Spleen (tissue), 11 donors: ENCODE data around the gene TBX4. TPM values are rescaled to one million over a fixed set of nuclear protein-coding genes. Genes with fewer than 3 reads are reported as not detected.

Source experiments
- DNase-seq: peaks from one replicate; pipeline ENCODE4 v3.0.0-alpha.2; 2020
- H3K27ac ChIP-seq, 8 donors: fragments of 200-600 bp; sonication (generic) in 7 of 8; 1 replicate in 4 of 8; 2 replicates in 4 of 8; pipeline versions ENCODE4 v1.5.0 to v1.8.0; 2016 to 2021; ENCODE audit warnings: inconsistent platforms in 4 of 8, mild to moderate bottlenecking in 4 of 8, moderate library complexity in 1 of 8
- H3K27me3 ChIP-seq, 7 donors: fragments of 200-600 bp; sonication (generic) in 6 of 7; replicated peaks in 1 of 7; 1 replicate in 4 of 7; 2 replicates in 3 of 7; pipeline versions ENCODE4 v1.5.0 to v1.8.0; 2016 to 2021; ENCODE audit warnings: inconsistent platforms in 3 of 7, mild to moderate bottlenecking in 1 of 7
- H3K36me3 ChIP-seq, 6 donors: fragments of 200-600 bp; sonication (generic) in 5 of 6; 1 replicate in 4 of 6; 2 replicates in 2 of 6; pipeline versions ENCODE4 v1.5.0 to v1.8.0; 2016 to 2021; ENCODE audit warnings: inconsistent platforms in 2 of 6
- H3K4me1 ChIP-seq, 6 donors: fragments of 200-600 bp; sonication (generic) in 5 of 6; 1 replicate in 3 of 6; 2 replicates in 3 of 6; pipeline versions ENCODE4 v1.5.0 to v1.8.0; 2016 to 2021; ENCODE audit warnings: inconsistent platforms in 3 of 6
- H3K4me3 ChIP-seq, 8 donors: fragments of 200-600 bp; sonication (generic) in 7 of 8; 1 replicate in 4 of 8; 2 replicates in 4 of 8; pipeline versions ENCODE4 v1.5.0 to v1.8.0; 2016 to 2021; ENCODE audit warnings: inconsistent platforms in 4 of 8, mild to moderate bottlenecking in 4 of 8, moderate library complexity in 2 of 8
- H3K9me3 ChIP-seq, 8 donors: fragments of 200-600 bp; sonication (generic) in 7 of 8; 1 replicate in 4 of 8; 2 replicates in 4 of 8; pipeline versions ENCODE4 v1.5.0 to v1.8.0; 2016 to 2021; ENCODE audit warnings: inconsistent platforms in 4 of 8
- POLR2A ChIP-seq, 3 donors: fragments of 450-650 bp; IDR thresholded peaks; one replicate each; pipeline ENCODE4 v1.5.1; 2017; ENCODE audit warnings: antibody characterized with exemption in 3 of 3, mild to moderate bottlenecking in 1 of 3
- POLR2AphosphoS5 ChIP-seq, 3 donors: sonication (generic); formaldehyde crosslinking; IDR thresholded peaks; one replicate each; pipeline ENCODE4 v1.5.1; 2017; ENCODE audit warnings: antibody characterized with exemption in 3 of 3
- WGBS, 5 donors: extraction: QIAGEN DNeasy Blood & Tissue Kit in 3 of 5; methylation state at CpG; one replicate each; pipeline versions ENCODE4 v1.1.5 to v1.1.7; 2013 to 2018; 5-methylcytosine and 5-hydroxymethylcytosine counted together
- intact Hi-C: fragments of 100-400 bp; cut with DNase I; formaldehyde crosslinking; loops from one replicate; pipeline ENCODE4 v1.15.0; 2023; ENCODE audit warnings: low total_unique reads
- polyA plus RNA-seq, 3 donors: library from polyadenylated mRNA; stranded (reverse); fragments of 200-250 nt; gene quantifications; one replicate each; pipeline ENCODE4 v1.2.1, GENCODE V29; 2013
- total RNA-seq, 7 donors: library from RNA; depleted of rRNA in 3 of 7; stranded (reverse); fragments of >200 nt in 3 of 7; fragmentation: NEBNext Ultra II Directional in 4 of 7; extraction: Animal tissue kit (Norgen Biotek cat#: 25700) in 4 of 7; gene quantifications; one replicate each; pipeline versions ENCODE4 v1.1.0 to v1.2.1, GENCODE V29; 2016 to 2021
- TF ChIP-seq, protein P1 (sequence below), 11 experiments: fragments of 200-600 bp in 7 of 11; fragments of 450-650 bp in 4 of 11; sonication (generic) in 4 of 11; IDR thresholded peaks in 8 of 11; conservative IDR thresholded peaks in 3 of 11; 1 replicate in 7 of 11; 2 replicates in 4 of 11; pipeline versions ENCODE4 v1.4.0 to v1.8.0; 2016 to 2021; ENCODE audit warnings: antibody characterized with exemption in 11 of 11, inconsistent platforms in 4 of 11, mild to moderate bottlenecking in 1 of 11
- donor health status: healthy with polysubstance abuse.
- donor health status: DM: no; HTN: no; CAD: no; lungs with moderate emphysema.
- donor health status: DM: no; HTN: no; CAD: no.
- donor health status: Bipolar disorder and iron deficiency.
- donor health status: healthy.
- donor health status: DM: no; HTN: no; CAD: no.
- donor health status: DM: yes; HTN: yes; CAD: no.

The TBX4 gene
- total and polyA plus RNA-seq, 10 donors: not detected

DNA sequence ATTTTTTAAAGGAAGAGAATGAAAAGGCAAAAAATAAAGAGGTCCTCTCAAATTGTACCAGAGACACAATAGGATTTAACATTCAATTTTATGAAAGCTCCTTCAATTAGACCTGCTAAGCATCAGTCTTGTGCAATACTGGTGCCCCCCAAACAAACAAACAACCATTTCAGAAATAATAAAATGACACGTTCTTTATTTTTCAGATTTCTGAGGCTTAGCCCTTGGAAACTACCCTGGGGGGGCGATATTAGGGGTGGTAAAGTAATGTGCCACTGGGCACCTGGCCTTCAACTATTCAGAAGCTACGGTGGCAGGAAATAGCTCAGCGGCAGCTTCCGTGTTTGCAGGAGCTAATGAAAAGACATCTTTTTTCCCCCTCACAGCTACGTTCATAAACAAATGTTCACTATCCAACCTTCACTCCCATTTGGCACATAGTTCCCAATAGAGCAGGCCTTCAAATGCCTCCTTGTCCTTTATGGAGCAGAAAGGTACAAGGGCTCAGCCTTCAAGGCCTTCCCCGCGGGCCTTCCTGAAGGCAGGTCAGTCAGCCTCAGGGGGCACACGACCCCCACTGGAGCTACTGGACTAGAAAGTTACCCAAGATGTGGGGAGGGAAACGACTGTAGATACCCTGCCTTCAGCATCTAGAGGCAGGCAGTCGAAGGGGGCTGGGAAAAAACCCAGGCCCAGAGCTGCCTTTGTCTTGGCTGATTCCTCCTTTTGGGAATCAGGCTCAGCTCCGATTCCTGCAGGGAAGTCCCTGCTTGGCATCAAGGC, 44.1 kb downstream of the TBX4 start:
- no peak for DNase-seq
- no peaks in the 10 kb centered on the region for H3K4me1 ChIP-seq
- no peaks in the 10 kb centered on the region for H3K36me3 ChIP-seq
- H3K9me3 ChIP-seq: peaks cover 0 to 4% (median 0%) of the 10 kb centered on the region in 8 donors
- no peak overlapping the region for H3K4me3 ChIP-seq
- 67 to 86% (median 77%) methylated on average over 12 of the region's 12 CpGs for WGBS, 5 donors
- intact Hi-C loops: no loop called here
- peaks cover 0 to 64% (median 0%) of the 10 kb centered on the region in 7 donors for H3K27me3 ChIP-seq
- no peak overlapping the region for H3K27ac ChIP-seq
- TF ChIP-seq POLR2AphosphoS5 (IDR thresholded peaks at IDR 0.05) (no peak), POLR2A (IDR thresholded peaks at IDR 0.05) (no peak)
- TF ChIP-seq, protein P1, sequence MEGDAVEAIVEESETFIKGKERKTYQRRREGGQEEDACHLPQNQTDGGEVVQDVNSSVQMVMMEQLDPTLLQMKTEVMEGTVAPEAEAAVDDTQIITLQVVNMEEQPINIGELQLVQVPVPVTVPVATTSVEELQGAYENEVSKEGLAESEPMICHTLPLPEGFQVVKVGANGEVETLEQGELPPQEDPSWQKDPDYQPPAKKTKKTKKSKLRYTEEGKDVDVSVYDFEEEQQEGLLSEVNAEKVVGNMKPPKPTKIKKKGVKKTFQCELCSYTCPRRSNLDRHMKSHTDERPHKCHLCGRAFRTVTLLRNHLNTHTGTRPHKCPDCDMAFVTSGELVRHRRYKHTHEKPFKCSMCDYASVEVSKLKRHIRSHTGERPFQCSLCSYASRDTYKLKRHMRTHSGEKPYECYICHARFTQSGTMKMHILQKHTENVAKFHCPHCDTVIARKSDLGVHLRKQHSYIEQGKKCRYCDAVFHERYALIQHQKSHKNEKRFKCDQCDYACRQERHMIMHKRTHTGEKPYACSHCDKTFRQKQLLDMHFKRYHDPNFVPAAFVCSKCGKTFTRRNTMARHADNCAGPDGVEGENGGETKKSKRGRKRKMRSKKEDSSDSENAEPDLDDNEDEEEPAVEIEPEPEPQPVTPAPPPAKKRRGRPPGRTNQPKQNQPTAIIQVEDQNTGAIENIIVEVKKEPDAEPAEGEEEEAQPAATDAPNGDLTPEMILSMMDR (IDR thresholded peaks at IDR 0.05 in 8 of 11, conservative IDR thresholded peaks at IDR 0.05 in 3 of 11): no peak

DNA sequence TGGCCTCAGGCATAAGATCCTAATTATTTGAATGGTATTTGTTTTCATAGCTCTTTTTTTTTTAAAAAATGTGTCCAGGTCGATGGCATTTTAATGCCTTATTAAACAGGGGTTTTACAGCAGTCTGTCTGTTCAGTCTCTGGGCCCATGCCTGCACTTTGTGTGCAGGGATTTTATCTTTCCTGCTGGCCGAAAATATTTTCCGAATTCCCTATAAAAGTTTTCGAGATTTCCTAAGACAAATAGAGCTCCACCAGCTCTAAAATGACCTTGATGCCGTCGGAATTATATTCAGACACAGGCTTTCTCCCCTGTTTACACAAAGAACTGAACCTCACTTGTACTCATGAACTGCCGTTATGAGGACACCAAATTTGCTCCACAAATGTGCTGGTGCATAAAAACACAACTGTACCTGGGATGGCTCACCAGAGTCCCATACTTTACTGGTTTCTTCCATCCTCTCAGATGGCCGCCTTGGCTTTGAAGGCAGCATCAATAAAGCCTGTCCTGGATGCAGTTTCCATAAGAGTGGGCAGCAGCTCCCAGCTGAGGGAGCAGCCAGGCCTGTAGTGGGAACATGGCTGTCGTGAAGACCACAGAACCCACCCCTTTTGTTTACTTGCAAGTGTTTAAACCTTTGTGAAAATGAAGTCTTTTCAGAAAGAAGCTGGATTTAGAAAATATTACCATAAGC, 44.9 kb downstream of the TBX4 start:
- H3K36me3 ChIP-seq: no peaks in the 10 kb centered on the region
- 82 to 90% (median 87%) methylated on average over 9 of the region's 9 CpGs for WGBS, 5 donors
- H3K9me3 ChIP-seq: peaks cover 0 to 4% (median 0%) of the 10 kb centered on the region in 8 donors
- H3K4me3 ChIP-seq: no peak overlapping the region
- DNase-seq: no peak
- H3K4me1 ChIP-seq: no peaks in the 10 kb centered on the region
- TF ChIP-seq, protein P1 (IDR thresholded peaks at IDR 0.05 in 8 of 11, conservative IDR thresholded peaks at IDR 0.05 in 3 of 11): no peak
- TF ChIP-seq POLR2A (IDR thresholded peaks at IDR 0.05) (no peak), POLR2AphosphoS5 (IDR thresholded peaks at IDR 0.05) (no peak)
- intact Hi-C loops: no loop called here
- peaks cover 0 to 71% (median 0%) of the 10 kb centered on the region in 7 donors for H3K27me3 ChIP-seq
- H3K27ac ChIP-seq: no peak overlapping the region

DNA sequence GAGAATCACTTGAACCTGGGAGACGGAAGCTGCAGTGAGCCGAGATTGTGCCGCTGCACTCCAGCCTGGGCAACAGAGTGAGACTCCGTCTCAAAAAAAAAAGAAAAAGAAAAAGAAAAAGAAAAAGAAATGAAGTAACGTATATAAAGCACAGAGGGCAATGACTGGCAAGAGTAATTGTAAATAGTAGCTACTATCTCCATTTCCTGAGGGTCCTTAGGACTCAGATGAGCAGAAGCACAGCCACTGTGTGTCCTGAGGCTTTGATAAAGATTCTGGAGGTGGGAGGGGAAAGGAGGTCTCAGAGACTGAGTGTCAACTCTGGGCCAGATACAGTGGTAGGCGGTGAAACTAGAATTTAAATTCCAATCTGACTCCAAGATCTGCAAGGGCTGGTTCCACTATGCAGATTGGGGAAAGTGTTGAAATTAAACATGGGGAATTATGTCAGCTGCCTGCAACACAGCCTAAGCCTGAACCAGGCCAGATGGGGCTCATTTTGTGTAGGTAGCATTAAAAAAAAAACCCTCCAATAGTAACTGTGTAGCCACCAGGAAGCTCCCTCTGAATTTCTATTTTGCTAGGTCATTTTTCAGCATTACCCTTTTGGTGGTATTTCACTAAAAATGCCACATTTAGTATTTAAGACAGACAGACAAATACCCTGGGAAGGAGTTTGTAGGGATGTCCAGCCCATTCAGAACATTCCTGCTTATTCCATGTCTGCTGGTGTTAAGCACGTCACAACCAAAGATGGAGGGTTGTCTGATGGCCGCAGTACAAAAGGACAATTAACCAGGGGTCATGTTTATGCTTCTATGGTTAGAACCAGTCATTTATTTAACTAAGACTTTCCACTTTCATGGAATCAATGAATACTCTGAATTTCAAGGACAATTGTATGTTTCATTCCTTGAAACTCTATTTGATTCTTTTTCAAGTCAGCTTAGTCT, 46.1 kb downstream of the TBX4 start:
- H3K9me3 ChIP-seq: peaks cover 0 to 4% (median 0%) of the 10 kb centered on the region in 8 donors
- no peaks in the 10 kb centered on the region for H3K36me3 ChIP-seq
- no peak overlapping the region for H3K27ac ChIP-seq
- intact Hi-C loops: no loop called here
- 92 to 98% (median 95%) methylated on average over 8 of the region's 8 CpGs for WGBS, 5 donors
- no peak for DNase-seq
- no peaks in the 10 kb centered on the region for H3K4me1 ChIP-seq
- H3K4me3 ChIP-seq: no peak overlapping the region
- peaks cover 0 to 70% (median 0%) of the 10 kb centered on the region in 7 donors for H3K27me3 ChIP-seq
- TF ChIP-seq POLR2A (IDR thresholded peaks at IDR 0.05) (no peak), POLR2AphosphoS5 (IDR thresholded peaks at IDR 0.05) (no peak)
- TF ChIP-seq, protein P1 (IDR thresholded peaks at IDR 0.05 in 8 of 11, conservative IDR thresholded peaks at IDR 0.05 in 3 of 11): no peak
